Astrocyte (in vitro differentiated cells and primary cell): ENCODE data around the gene INPP5B.

Experiments
- EZH2 ChIP-seq: IDR thresholded peaks from 2 replicates; pipeline ENCODE4 v1.6.1; 2012; ENCODE audit warnings: mild to moderate bottlenecking, low read length, inconsistent platforms; ENCODE audit not compliant: insufficient read depth
- TF ChIP-seq, protein P1 (sequence below): IDR thresholded peaks from 2 replicates; pipeline ENCODE4 v1.5.1; 2011; ENCODE audit warnings: low read depth, mild to moderate bottlenecking, inconsistent platforms, low read length, moderate library complexity; ENCODE audit not compliant: insufficient read depth

DNA sequence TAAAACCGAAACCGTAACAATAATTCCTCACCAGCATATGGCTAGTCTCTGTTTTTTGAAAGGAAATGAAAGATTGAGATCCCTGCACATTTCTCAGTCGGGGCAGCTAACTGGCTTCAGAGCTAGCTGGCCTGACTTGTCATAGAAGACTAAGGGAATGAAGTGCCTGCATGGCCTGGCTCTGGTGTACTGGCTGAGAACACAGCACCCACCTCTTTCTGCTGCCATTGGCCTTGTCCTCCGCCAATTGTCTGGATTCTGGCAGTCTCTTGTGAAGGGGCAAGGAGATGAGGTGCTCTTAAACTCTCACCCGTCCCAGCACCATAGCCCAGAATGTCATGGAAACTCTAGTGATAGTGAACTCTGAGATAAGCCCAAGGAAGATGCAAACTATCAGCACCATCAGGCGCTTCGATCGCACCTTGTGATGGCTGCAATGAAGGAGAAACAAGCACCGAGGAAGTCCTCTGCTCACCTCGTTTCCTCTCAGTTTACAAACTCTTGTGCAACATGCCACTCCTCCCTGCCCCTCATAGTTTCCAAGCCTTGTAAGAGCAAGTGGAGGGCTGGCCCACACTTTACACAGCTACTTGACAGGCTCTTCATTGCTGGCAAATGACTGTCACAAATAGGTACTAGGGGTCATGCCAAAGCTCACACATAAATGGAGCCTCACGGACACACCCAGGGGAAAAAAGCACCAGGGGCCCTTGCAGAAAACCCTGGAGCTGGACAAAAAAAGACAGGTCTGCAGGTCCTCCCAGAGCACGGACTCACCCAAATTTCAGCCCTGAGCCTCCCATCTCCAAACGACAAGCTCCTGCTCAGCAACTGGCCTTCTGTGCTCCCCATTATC lies 16.4 kb downstream of the INPP5B start:
- TF ChIP-seq, protein P1, sequence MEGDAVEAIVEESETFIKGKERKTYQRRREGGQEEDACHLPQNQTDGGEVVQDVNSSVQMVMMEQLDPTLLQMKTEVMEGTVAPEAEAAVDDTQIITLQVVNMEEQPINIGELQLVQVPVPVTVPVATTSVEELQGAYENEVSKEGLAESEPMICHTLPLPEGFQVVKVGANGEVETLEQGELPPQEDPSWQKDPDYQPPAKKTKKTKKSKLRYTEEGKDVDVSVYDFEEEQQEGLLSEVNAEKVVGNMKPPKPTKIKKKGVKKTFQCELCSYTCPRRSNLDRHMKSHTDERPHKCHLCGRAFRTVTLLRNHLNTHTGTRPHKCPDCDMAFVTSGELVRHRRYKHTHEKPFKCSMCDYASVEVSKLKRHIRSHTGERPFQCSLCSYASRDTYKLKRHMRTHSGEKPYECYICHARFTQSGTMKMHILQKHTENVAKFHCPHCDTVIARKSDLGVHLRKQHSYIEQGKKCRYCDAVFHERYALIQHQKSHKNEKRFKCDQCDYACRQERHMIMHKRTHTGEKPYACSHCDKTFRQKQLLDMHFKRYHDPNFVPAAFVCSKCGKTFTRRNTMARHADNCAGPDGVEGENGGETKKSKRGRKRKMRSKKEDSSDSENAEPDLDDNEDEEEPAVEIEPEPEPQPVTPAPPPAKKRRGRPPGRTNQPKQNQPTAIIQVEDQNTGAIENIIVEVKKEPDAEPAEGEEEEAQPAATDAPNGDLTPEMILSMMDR, result no peak
- no peak for TF ChIP-seq EZH2
